Bronchial epithelial cell (primary cell): Measurements from ENCODE around the gene CFAP299. TPM values are rescaled to one million over a fixed set of nuclear protein-coding genes. Genes with fewer than 3 reads are reported as not detected.
A peak's percentile ranks its signal among the peaks of the same experiment; 100 is the strongest.

Source experiments
- DNase-seq: peaks from one replicate; pipeline ENCODE4 v3.0.0-alpha.2; 2010; ENCODE audit warnings: low read depth
- FAIRE-seq: peaks from 2 replicates; lab custom pipeline; 2011; peaks lifted over from hg19 to GRCh38; lab: Jason Lieb, UNC
- H3K27me3 ChIP-seq: 2 replicates; pipeline ENCODE4 v1.5.1; 2011; ENCODE audit warnings: low read length; ENCODE audit not compliant: control insufficient read depth, insufficient read depth
- H3K36me3 ChIP-seq: 2 replicates; pipeline ENCODE4 v1.5.1; 2011; ENCODE audit warnings: low read length; ENCODE audit not compliant: control insufficient read depth, insufficient read depth
- H3K4me3 ChIP-seq: 2 replicates; pipeline ENCODE4 v1.5.1; 2011; ENCODE audit warnings: mild to moderate bottlenecking, low read depth, low read length, control low read depth
- total RNA-seq: library from RNA; depleted of rRNA; stranded (reverse); fragments of >200 nt; gene quantifications from 2 replicates; pipeline ENCODE4 v1.2.1, GENCODE V29; 2014
- TF ChIP-seq, protein P1 (sequence below): IDR thresholded peaks from 2 replicates; pipeline ENCODE4 v1.5.1; 2011; ENCODE audit warnings: mild to moderate bottlenecking, moderate library complexity, low read length, control low read depth, inconsistent platforms; ENCODE audit not compliant: insufficient read depth, severe bottlenecking

The CFAP299 gene
- total RNA-seq, 1 donor from 2014 or later, result 0.26 TPM

DNA sequence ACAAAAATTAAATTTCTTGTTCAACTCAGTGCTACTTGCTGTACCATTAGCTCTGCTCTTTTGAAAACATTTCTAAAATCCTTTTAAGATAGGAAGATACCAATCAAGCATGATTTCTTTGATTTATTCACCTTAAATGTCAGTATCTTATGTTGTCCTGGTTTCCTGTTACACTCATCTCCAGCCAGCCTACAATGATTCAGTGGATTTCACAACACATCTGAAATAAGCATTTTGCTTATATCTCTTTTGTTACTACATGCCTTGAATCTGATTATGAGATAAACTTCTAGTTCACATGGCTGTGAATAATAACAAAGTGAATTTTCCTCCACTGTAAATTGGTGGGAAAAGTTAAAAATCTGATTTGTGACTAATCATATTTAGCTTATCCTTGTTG lies 582.5 kb downstream of the CFAP299 start:
- TF ChIP-seq, protein P1, sequence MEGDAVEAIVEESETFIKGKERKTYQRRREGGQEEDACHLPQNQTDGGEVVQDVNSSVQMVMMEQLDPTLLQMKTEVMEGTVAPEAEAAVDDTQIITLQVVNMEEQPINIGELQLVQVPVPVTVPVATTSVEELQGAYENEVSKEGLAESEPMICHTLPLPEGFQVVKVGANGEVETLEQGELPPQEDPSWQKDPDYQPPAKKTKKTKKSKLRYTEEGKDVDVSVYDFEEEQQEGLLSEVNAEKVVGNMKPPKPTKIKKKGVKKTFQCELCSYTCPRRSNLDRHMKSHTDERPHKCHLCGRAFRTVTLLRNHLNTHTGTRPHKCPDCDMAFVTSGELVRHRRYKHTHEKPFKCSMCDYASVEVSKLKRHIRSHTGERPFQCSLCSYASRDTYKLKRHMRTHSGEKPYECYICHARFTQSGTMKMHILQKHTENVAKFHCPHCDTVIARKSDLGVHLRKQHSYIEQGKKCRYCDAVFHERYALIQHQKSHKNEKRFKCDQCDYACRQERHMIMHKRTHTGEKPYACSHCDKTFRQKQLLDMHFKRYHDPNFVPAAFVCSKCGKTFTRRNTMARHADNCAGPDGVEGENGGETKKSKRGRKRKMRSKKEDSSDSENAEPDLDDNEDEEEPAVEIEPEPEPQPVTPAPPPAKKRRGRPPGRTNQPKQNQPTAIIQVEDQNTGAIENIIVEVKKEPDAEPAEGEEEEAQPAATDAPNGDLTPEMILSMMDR, result no peak
- DNase-seq (peak; percentile 86), FAIRE-seq (no peak)
- Histone ChIP-seq H3K36me3 (no peaks in the 10 kb centered on the region), H3K27me3 (no peaks in the 10 kb centered on the region), H3K4me3 (no peak overlapping the region)

DNA sequence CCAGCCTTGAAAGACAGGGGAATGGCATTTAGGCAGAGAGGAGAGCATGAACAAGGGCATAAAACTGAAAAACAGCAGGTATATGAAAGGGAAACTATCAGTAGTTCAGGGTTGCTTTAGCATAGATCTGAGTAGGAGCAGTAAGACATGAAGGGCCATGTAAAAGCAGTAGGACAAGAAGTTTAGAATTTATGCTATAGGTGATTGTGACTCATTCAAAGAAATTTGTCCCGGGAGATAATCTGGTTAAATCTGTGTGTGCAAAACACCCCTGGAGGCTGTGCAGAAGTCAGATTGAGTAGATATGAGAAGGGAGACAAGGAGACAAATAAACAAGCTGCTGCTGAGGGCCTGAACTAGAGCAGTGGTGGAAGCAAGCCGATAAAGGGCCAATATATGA lies 585.9 kb downstream of the CFAP299 start:
- no peaks in the 10 kb centered on the region for H3K27me3 ChIP-seq
- FAIRE-seq, result no peak
- H3K36me3 ChIP-seq, result no peaks in the 10 kb centered on the region
- TF ChIP-seq, protein P1, result no peak
- no peak for DNase-seq
- no peak overlapping the region for H3K4me3 ChIP-seq

DNA sequence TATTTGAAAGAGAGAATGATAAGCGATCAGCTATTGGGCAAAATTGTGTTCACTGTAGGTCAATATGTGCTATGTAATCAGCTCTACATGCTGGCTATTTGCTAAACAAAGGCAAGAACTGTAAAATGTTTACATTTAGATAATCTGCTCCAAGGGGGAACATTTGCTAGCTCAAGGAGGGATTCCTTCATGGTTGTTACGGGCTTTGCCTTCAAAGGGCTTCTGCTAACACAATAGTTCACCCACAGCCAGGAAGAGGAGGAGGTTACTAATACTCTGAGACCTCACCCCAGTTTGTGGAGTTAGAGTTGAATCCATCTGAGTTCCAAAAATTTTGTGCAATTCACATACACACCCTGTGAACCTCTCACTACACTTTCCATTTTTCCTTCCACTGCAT lies 587.4 kb downstream of the CFAP299 start:
- no peak for DNase-seq
- H3K27me3 ChIP-seq, result no peaks in the 10 kb centered on the region
- H3K36me3 ChIP-seq, result no peaks in the 10 kb centered on the region
- TF ChIP-seq, protein P1, result no peak
- no peak overlapping the region for H3K4me3 ChIP-seq
- no peak for FAIRE-seq

DNA sequence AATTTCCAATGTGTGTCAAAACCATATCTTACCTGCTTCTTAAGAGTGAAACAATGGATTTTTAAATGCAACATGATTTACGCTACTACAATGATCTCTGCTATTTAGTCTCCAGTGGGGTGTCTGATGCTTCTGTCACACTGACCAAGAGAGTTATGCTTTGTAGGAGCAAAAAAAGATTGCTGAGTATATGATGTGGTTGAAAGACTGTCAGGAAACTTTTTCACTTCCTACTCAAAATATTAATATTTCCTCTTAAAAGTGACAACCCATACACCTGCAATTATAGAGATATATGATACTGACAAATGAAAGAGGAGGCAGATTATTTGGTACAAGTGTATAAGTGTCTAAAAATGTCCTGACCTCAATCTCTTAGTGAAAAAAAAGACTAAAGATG lies 589.8 kb downstream of the CFAP299 start:
- FAIRE-seq (no peak), DNase-seq (no peak)
- no peaks in the 10 kb centered on the region for H3K27me3 ChIP-seq
- H3K36me3 ChIP-seq, result no peaks in the 10 kb centered on the region
- H3K4me3 ChIP-seq, result no peak overlapping the region
- TF ChIP-seq, protein P1, result no peak

DNA sequence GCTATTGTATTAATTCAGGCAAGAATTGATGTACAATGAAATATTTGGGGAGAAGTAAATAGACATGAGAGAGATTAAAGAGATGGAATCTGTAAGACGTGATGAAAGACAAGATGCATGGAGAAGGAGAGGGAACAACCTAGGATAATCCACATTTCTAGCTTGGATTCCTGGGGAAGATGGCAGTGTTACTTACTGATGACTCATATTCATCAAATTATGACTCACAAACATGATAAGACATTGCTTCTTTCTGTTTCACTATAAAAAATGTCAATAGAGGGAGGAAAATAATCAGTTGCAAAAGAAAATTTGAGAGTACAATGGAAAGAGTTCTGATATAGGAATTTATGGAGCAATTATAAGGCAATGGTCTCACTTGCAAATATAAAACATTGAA lies 590.9 kb downstream of the CFAP299 start:
- H3K4me3 ChIP-seq, result no peak overlapping the region
- no peaks in the 10 kb centered on the region for H3K27me3 ChIP-seq
- H3K36me3 ChIP-seq, result no peaks in the 10 kb centered on the region
- TF ChIP-seq, protein P1, result no peak
- no peak for FAIRE-seq
- DNase-seq, result peak; percentile 63

DNA sequence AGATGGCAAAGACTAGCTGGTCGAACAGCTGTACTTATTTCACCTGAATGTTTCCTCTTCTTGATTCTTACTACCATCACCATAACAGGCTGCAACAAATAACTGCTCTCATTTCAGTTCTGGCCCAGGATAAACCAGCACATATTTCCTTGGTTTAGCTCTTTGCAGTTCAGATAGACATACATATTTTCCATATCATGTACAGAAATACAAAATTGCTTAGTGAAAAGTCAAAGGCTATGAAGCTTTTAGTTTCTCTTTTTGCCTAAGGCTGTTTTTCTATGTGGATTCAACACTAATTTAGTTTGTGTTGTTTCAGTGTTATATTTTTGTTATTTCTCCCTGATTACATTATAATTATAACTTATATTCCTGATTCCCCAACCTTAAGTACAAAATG lies 591.4 kb downstream of the CFAP299 start:
- H3K27me3 ChIP-seq, result no peaks in the 10 kb centered on the region
- no peak overlapping the region for H3K4me3 ChIP-seq
- H3K36me3 ChIP-seq, result no peaks in the 10 kb centered on the region
- TF ChIP-seq, protein P1, result no peak
- no peak for FAIRE-seq
- no peak for DNase-seq
